GM18907 (cell line): ENCODE measurements around the gene MRPL33.
"Not testable (repeated sequence)": the region's sequence is repeated elsewhere in the genome, so short reads cannot be mapped to it uniquely, and the experiment has no call there.

Source experiments
- ATAC-seq: cut with Tn5 transposase; IDR thresholded peaks from one replicate; pipeline ENCODE4 v1.9.1; 2021; ENCODE audit warnings: mild to moderate bottlenecking, moderate library complexity; ENCODE audit not compliant: unreplicated experiment

MRPL33 gene

GRCh38 chr2:27739058-27739373 lies 32.5 kb upstream of the MRPL33 start:
- no peak for ATAC-seq

GRCh38 chr2:27741673-27742072 lies 29.8 kb upstream of the MRPL33 start:
- no peak for ATAC-seq

DNA sequence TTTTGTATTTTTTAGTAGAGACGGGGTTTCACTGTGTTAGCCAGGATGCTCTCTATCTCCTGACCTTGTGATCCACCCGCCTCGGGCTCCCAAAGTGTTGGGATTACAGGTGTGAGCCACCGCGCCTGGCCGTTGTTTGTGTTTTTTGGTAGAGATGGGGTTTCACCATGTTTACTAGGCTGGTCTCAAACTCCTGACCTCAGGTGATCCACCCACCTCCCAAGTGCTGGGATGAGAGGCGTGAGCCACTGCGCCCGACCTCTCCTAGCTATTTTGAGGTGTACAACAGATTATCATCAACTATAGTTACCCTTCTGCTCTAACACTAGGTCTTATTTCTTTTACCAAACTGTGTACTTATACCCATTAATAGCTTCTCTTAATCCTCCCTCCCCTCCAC lies 28.9 kb upstream of the MRPL33 start:
- no peak for ATAC-seq

DNA sequence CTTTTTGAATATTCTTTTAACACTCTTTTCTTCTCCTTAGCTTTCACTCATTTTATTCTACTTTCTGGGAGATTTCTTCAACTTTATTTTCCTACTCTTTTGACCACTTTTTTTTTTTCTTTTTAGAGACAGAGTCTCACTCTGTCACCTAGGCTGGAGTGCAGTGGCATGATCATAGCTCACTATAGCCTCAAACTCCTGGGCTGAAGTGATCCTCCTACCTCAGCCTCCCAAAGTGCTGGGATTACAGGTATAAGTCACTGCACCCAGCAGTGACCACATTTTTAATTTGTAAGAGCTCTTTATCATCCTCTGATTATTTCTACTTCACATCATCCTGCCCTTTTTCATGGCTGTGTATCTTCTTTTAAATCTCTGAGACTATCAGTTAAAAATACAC lies 26.0 kb upstream of the MRPL33 start:
- not testable (repeated sequence) for ATAC-seq

- ATAC-seq, result no peak
Observed at GRCh38 chr2:27746325-27746724, 25.2 kb upstream of the MRPL33 start.

DNA sequence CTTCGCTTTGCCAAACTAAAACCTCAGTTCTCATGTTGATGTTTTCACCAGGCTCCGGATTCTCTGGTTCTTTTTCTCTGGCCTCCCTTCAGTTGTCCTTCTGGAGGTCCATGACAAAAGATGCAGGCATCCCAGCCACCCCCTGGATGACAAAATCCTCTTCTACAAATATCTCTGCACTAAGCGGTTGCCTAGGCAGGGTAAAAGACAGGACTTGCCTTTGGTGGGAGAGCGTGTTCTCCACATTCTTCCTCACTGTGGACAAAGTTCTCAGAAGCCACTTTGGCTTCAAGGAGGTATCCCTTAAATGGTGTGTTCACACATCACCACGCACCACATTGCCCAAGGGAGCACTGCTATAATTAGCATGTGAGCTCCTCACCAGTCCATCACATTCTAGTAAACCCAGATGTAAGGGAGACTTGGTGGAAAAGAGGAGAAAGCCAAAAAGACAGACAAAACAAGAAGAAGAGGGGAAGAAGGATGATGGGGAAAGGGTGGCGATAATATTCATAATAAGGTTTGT lies 23.6 kb upstream of the MRPL33 start:
- no peak for ATAC-seq

- not testable (repeated sequence) for ATAC-seq
Observed at GRCh38 chr2:27748803-27749554, 22.5 kb upstream of the MRPL33 start.

DNA sequence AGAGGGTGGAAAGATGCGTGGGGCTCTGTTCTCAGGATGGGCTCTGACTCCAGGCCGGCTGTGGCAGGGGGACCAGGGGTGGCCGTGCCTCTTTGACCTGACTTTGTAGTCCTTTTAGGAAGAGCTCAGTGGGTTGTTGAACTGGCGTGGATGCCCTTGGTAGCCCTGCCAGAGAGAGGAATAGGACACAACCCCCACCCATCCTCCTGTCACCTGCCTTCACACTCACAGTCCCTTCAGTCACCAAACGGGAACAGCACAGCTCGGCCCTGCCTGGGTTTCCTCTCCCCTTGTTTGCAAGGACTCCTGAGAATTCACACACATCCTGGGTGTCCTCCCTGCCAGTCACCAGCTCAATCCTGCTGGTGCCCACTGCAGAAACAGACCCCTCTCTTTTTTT lies 20.1 kb upstream of the MRPL33 start:
- ATAC-seq, result no peak

DNA sequence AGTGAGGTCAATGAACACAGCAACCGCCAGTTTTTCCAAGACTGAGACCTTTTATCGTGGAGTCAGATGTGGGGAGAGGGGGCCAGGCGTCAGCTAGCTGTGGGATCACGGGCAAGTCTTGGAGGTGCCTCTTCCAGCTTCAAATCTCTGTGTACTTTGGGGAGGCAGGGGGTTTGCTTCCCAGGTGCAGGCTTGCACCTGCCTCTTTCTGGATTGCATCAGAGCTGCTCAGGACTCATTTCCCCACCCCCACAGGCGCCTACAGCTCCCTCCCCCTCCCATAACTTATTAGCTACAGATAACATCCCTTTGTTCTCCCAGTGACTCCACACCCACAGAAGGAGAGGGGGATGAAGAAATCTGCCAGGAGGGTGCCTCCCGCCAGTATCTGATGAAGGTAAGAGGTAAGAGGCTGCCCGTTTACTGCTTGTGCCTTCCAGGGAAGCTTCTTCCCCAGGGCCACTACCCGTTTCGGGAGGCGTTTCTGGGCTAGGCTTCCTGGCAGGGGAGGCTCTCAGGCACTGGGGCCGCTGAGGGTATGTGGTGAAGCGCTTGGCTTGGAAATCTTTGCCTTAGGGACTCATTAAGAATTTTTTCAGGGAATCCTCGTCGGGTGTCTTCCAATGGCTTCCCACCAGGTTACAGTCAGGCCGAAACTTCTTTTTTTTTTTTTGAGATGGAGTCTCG lies 18.8 kb upstream of the MRPL33 start:
- no peak for ATAC-seq

DNA sequence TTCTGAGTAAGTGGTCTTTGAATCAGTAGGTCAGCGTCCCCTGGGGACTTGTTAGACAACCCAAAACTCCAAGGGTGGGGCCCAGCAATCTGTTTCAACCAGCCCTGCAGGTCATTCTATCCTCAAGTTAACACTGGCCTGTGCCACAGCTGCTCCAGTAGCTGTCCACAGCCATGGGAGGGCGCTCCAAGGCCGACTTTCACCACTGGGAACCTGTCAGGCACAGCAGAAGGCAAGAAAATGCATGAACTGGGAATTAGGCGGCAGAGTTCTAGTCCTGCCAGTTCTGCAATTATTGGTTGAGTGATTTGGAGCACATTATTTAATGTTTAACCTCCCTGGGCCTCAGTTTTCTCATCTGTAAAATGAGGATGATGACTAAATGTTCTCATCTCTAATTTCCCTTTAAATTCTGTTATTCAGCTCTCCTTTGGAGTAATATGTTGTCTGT lies 17.4 kb upstream of the MRPL33 start:
- ATAC-seq, result no peak

DNA sequence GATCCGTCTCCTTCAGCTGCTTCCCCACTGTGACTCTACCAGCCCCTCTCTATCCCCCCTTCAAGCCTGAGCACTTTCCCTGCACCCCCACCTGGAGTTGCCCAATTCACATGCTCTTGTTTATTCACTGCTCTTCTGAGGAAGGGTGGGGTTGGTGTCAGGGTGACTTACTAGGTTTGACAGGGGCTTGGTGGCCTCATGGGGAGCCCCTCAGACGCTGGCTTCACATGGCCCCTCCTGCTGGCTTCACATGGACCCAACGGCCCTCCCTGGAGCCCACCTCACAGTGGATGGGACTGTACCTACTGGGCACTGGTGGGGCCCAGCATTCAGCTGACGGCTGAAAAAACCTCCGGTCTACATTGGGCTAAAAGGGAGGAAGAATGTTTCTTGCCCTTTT lies 16.7 kb upstream of the MRPL33 start:
- no peak for ATAC-seq

GRCh38 chr2:27756091-27756490 lies 15.4 kb upstream of the MRPL33 start:
- no peak for ATAC-seq

DNA sequence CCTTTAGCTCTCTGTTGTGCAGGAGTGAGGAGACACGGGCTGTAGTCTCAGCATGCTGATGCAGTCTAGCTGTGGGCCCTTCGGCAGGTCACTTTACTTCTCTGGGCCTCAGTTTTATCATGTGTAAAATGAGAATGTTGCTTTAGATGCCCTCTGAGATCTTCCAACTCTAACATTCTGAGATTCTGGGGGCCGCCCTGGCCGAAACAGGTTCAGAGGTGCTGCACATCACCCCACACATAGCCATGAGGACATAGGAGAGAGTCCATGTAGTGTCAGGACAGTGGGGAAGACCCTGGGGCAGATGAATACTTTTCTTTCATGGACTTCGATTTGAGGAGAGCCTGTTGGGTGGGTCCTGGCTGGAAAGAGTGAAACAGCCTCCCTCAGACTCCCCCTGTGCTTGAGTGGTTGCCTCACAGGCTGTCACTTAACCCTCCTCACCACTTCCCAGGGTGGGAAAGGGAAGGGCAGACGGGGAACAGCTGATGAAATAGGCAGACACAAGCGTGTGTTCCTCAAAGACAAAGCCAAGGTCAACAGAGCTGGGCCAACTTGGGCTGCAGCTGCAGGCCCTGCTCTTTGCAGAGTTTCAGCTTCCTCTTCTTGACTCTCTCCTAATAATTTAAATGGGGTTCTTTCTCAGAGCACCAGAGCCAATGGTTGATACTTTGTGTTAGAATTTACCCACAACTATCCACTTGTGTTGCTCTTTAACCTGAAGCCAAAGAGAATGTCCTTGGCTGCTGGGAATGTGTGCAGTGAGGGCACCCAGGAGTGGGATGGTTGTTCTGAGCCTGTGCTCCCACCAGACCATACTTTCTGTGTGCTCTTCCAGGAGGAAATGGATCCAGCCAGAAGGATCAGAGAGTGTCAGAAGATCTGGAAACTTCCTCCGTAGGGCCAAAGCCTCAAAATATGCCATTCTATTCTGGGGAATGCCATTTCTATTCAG lies 14.7 kb upstream of the MRPL33 start:
- no peak for ATAC-seq

DNA sequence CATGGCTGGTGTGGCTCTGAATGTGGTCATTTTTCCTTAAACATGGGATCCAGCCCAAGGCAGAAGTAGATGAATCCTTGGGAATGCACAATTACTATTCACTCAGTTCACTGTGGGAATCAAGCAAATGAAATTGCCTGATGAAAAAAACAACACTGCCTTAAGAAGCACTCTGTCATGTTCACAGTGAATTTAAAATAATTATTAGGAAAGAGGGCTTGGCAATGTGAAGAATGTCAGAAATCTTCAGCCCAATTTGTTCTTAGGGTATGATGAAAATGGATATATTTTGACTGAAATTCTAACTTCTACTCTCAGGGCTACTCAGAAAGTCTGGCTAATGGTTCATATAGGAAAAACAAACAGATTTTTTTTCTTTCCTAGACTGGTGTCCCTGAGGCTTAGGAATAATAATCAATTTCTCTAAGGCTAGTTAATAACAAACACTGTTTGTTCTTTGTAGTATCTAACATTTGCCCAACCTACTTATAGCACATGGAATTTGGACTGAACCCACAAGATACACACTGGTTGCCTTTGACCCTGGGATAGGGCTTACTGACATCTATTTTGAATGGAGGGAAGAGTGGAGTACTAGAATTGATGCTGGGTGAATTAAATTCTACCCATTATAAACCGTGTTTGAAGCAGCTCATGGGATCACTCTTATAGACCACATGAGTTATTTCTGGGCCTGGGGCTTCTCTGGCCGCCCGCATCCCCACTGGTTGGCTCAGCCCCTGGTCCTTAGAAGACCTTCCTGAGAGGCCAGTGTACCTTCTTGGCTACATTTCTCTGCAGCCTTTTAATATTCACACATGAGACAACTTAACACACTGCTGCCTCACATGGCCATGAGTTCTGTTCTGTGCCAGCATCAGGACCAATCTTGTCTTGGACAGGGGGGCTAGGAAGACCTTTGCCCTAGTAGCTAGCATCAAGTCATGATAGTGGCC lies 8.3 kb upstream of the MRPL33 start:
- ATAC-seq, result no peak

GRCh38 chr2:27763907-27764267 lies 7.6 kb upstream of the MRPL33 start:
- ATAC-seq, result no peak

DNA sequence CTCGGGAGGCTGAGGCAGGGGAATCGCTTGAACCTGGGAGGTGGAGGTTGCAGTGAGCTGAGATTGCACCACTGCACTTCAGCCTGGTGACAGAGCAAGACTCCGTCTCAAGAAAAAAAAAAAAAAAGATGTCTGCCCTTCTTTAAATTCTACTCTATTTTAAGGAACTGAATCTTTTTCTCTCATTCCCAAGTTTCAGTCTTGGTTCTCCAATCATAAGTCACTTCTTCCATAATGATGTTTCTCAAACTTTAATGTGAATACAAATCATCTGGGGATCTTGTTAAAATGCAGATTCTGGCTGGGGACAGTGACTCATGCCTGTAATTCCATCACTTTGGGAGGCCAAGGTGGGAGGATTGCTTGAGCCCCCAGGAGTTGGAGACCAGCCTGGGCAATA lies 7.0 kb upstream of the MRPL33 start:
- ATAC-seq, result not testable (repeated sequence)

DNA sequence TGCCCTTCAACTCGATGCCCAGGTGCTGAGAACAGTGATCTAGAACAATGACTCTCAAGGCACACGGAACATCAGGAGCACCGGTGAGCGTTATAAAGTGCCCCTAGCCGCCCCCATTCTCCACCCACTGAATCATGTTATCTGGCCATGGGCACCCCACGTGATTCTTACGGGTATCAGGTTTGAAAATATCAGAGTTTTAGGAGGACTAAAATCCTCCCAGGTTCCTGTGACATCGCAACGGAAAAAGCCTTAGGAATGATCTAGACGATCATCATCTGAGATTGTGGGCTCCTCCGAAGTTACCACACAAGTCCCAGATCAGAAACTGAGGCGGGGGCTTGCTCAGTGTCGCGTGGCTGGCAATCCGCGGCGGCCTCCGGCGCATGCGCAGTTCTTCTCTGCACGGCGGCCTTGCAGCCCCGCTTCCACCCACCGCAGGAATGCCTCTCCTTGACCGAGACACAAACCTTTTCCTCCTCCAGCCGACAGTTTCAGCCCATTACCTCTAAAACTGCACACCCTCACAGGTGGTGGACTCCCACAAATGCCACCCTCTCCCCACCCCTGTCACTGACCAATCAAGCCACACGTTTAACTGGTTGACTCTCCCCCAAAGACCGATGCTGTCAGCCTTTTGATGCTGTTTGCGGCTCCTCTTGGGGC lies 5.8 kb upstream of the MRPL33 start:
- ATAC-seq, result no peak

DNA sequence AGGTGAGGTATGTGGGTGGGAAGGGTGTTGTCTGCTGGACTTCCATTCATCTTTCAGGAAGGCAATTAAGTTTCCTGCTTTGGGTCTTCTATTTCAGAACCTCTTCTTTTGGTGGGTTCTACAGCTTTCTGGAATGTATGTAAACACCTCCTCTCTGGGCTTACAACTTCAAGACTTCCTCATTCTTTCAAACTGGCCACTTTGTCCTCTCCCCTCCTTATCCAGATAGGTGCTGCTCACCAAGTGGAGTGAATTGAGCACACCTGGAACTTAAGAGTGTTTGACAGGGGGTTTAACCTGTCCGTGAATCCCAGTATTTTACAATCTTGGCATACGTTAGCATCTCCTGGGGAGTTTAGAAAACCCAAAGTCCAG lies 5.2 kb upstream of the MRPL33 start:
- ATAC-seq, result no peak

- peak; percentile 22 for ATAC-seq
Observed at GRCh38 chr2:27771202-27771547, 344 bp upstream of the MRPL33 start.

GRCh38 chr2:27772804-27773203 lies 1.3 kb downstream of the MRPL33 start:
- ATAC-seq, result no peak
